Measurements from ENCODE around the gene ICAM4.

The ICAM4 gene

GRCh38 chr19:10291554-10292205 lies 4.9 kb downstream of the ICAM4 start:
- no peak for DNase-seq

DNA sequence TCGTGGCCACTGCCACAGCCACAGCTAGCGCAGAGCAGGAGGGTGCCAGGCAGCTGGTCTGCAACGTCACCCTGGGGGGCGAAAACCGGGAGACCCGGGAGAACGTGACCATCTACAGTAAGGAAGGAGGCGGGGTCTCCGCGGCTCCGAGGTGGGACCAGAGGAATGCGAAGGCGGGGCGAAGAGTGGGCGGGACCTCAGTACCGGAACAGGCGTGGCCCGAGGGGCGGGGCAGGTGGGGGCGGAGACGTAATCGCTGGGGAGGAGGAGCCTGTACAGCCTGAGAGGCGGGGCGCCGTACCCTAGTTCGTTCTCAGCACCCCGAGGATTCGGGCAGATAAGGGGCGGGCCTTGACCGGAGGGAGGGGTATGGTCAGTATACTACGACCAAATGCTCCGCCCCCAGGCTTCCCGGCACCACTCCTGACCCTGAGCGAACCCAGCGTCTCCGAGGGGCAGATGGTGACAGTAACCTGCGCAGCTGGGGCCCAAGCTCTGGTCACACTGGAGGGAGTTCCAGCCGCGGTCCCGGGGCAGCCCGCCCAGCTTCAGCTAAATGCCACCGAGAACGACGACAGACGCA lies 5.5 kb downstream of the ICAM4 start:
- DNase-seq: no peak

- no peak for DNase-seq
Measured at GRCh38 chr19:10292789-10293636, 6.3 kb downstream of the ICAM4 start.

- DNase-seq: no peak
Measured at GRCh38 chr19:10293637-10294367, 7.0 kb downstream of the ICAM4 start.

DNA sequence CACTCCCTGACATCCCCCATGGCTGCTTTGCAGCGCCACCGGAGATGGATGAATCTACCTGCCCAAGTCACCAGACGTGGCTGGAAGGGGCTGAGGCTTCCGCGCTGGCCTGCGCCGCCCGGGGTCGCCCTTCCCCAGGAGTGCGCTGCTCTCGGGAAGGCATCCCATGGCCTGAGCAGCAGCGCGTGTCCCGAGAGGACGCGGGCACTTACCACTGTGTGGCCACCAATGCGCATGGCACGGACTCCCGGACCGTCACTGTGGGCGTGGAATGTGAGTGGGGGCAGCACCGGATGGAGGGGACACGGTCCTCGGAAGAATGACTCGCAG lies 7.6 kb downstream of the ICAM4 start:
- no peak for DNase-seq

GRCh38 chr19:10295305-10295846 lies 8.6 kb downstream of the ICAM4 start:
- peak; percentile 61 for DNase-seq

GRCh38 chr19:10295847-10296591 lies 9.3 kb downstream of the ICAM4 start:
- DNase-seq: no peak

- no peak for DNase-seq
Measured at GRCh38 chr19:10299545-10300458, 13.0 kb downstream of the ICAM4 start.

- no peak for DNase-seq
Measured at GRCh38 chr19:10305139-10305806, 18.5 kb downstream of the ICAM4 start.

DNA sequence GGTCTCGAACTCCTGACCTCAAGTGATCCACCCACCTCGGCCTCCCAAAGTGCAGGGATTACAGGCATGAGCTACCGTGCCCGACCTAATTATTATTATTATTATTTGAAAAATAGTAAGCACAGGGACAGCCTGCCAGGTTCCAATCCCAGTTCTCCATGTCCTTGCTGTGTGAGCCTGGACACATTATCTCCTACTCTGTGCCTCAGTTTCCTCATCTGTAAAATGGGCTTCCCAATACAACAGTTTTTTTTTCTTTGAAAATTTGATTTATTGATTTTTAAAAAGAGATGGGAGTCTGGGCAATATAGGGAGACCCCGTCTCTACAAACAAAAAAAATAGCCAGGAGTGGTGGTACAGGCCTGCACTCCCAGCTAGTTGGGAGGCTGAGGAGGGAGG lies 19.6 kb downstream of the ICAM4 start:
- no peak for DNase-seq

DNA sequence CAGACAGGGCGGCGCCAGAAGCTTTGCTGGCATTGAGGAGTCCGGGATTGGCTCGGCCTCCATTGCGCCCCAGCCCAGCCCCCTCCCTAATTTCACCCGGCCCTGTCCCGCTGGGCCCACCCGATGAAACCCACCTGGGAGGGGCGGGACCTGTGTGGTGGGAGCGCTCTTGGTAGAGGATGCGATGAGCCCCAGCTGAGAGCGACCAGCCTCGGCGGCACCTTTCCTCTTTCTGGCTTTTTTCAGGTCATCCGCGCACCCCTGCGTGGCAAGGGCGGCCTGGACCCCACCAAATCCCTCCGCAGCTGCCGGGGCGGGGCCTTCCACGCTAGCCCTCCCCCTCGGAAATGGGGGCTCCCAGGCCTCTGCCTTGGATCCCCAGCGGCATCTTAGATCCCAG lies 22.7 kb downstream of the ICAM4 start, which contains the start of gene ZGLP1:
Gene ZGLP1 (minus strand): TSS at position 393 of the 400 bp plus-strand sequence.
- no peak for DNase-seq

DNA sequence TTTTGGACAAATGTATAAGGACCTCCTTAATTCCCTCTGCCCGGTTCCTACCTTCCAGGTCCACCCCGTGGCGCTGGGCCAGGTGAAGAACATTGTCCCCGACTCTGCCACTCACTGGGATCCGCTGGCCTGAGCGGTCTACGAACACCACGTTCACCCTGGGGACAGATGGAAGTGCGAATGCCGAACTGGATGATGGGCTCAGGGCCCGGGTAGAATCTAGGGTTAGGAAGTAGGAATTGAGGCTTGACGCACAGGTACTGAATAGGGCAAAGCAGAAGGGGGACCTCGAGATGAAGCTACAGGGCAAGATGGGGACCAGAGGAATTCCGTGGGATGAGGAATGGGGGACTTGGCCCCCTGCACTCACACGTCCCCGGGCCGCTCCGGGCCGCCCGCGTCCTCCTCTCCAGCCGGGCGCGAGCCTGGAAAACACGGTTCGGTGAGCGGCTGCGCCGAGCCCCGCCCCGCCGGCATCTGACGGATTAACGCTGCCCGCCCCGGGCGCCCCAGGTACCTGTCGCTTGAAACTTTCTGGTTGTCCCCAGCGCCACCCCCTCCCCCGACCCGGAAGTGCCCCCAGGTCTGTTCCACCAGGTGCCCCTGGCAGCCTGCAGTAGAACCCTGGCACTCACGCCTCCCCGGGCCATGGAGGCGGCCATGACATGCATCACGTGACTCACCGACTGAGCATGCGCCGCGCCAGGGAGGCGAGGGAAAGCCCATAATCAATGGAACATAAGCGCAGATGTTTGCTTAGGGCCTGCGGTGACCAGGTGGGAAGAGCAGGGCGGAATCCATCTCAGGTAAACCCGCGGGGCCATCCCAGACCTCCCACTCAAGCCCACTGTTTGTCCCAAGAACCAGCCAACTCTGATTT lies 28.8 kb downstream of the ICAM4 start, which contains the start of gene FDX2:
Gene FDX2 (minus strand): TSS at position 681 of the 880 bp plus-strand sequence. CDS start 19 bp downstream, at position 662.
- peak; percentile 79 for DNase-seq

GRCh38 chr19:10316229-10317044 lies 29.7 kb downstream of the ICAM4 start:
- no peak for DNase-seq

DNA sequence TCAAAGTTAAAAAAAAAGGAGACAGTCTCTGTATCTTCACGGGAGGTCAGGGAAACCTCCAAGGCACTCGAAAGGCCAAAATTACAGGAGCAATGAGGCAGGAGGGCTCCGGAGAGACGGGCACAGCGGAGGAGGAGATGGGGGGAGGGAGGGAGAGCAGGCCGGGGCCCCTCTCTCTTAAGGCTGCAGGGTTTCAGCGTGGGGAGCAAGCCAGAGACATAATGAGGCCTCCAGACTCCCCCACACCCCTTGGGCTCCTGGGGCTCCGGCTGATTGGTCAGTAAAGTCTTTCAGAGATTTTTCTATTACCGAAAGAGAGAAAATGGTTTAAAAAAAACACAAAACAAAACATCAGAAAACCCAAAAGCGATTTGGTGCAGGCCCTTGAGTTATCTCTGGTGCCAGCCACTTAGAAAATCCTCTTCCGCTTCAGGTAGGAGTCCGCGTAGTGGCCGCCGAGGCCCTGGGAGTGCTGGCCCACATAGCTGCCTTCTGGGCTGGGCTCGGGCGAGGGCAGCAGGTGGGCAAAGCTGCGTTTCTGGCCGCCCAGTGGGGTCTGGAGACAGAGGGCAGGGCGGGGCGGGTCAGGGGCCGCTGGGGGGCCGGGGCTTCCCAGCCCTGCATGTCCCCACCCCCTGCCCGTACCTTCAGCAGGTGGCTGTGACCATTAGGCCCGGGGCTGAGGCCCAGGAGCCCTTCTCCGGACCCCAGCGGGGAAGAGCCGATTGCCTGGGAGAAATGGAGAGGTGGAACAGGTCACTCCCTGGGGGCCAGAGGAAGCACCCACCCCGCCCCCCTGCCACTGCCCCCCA lies 30.5 kb downstream of the ICAM4 start:
- DNase-seq: no peak

DNA sequence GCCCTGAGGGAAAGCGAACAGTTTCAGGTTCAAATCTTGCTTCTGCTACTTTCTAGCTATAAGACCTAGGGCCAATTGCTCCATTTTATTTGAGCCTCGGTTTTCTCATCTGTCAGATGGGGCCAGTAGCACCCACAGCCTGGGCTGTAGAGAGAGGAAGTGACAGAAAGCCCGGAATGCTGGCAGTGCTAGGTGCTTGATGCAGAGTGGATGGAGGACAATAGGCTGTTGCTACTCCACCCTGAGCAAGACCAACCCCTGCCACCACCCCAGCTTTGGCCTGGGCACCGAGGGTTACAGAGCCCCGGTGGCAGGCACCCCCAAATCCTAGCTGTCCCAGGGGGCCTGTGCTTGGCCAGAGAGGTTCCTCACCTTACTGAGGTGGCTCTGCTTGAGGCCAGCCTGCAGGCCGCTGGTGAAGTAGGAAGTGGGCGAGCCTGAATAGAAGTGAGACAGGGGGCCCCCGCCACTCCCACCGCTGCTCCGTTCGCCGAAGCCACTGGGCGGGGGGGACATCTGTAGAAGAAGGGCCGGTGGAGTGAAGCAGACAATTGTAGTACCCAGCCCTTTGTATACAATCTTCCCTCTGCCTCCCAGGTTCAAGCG lies 31.2 kb downstream of the ICAM4 start:
- no peak for DNase-seq

- DNase-seq: no peak
Measured at GRCh38 chr19:10318807-10319682, 32.3 kb downstream of the ICAM4 start.
